Measurements from ENCODE around the gene SMCO2. TPM values are rescaled to one million over a fixed set of nuclear protein-coding genes. Genes with fewer than 3 reads are reported as not detected.

The SMCO2 gene
- total RNA-seq, 1 experiment from 2014 or later: 0.20 TPM

DNA sequence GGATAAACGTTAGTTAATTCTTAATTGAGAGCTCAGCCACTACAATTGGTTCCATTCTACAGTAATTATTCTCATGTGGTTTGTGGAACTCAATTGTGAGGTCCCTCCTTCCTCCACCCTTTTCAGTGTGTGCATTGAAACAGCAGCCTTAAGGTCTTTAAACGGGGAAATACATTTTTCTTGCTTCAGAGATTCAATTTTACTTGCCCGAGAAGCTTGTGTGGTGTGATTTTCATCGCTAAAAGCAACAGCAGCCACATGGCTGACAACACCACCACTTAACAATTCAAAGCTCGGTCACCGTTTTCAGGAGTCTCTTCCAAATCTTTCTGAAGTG is 76.7 kb downstream of the SMCO2 start:
- H3K9me3 Mint-ChIP-seq: no peaks in the 10 kb centered on the region
- peak overlapping the region; percentile 94 to 99 (median 95) for H3K27ac Mint-ChIP-seq
- Histone ChIP-seq H3K4me1 (ENCODE audit: insufficient read depth, low read length) (peaks cover 10% of the 10 kb centered on the region; the same call in 1 of the 2 replicates), H3K79me1 (ENCODE audit: insufficient read depth, low read depth, low read length, poor library complexity, severe bottlenecking) (no peaks in the 10 kb centered on the region), H3K79me2 (ENCODE audit: insufficient read depth, low read length) (0 out of 2 replicates have a peak, but pooled peaks cover 2% of the 10 kb centered on the region), H3K9ac (ENCODE audit: extremely low read depth, insufficient read length, low read length) (peak overlapping the region; percentile 80), H3K18ac (ENCODE audit: insufficient read length, low read depth, low read length) (peak overlapping the region; percentile 93), H3T11ph (ENCODE audit: low read length) (peak overlapping the region; percentile 78), H3K14ac (ENCODE audit: insufficient read depth, low read length) (peak overlapping the region; percentile 86; the same call in 1 of the 2 replicates), H3K23ac (ENCODE audit: insufficient read length, low read depth, low read length) (no peak overlapping the region), H3K27me3 (ENCODE audit: insufficient read depth, low read length) (no peaks in the 10 kb centered on the region), H4K91ac (ENCODE audit: insufficient read length, low read depth, low read length) (no peak overlapping the region), H2AFZ (ENCODE audit: low read length) (peak overlapping the region; percentile 61), H3K4ac (ENCODE audit: low read depth, low read length) (no peak overlapping the region; the same call in 1 of the 2 replicates), H2BK15ac (ENCODE audit: low read depth, low read length) (no peak overlapping the region), H2BK12ac (ENCODE audit: insufficient read length, low read depth, low read length) (no peak overlapping the region), H3K27ac (ENCODE audit: insufficient read length, low read depth, low read length) (peak overlapping the region; percentile 69), H2BK120ac (ENCODE audit: low read depth, low read length, poor library complexity, severe bottlenecking) (peak overlapping the region; percentile 74), H2BK20ac (ENCODE audit: low read depth, low read length, poor library complexity, severe bottlenecking) (no peak overlapping the region), H2AK5ac (ENCODE audit: insufficient read length, low read length) (no peak overlapping the region), H3K9me3 (ENCODE audit: control insufficient read depth, low read depth, low read length) (no peaks in the 10 kb centered on the region), H4K8ac (replicated peaks; ENCODE audit: insufficient read length, low read depth, low read length) (no peak overlapping the region), H4K20me1 (ENCODE audit: control insufficient read depth, insufficient read depth, insufficient read length) (no peaks in the 10 kb centered on the region), H2BK5ac (ENCODE audit: insufficient read length, low read length) (peak overlapping the region; percentile 24), H3K4me2 (ENCODE audit: insufficient read depth, insufficient read length, low read length) (peak overlapping the region; percentile 79), H3K56ac (ENCODE audit: insufficient read length, low read depth, low read length) (no peak overlapping the region), H4K5ac (ENCODE audit: insufficient read length, low read depth, low read length) (peak overlapping the region; percentile 69), H3K23me2 (ENCODE audit: insufficient read length, low read depth, low read length, poor library complexity, severe bottlenecking) (peaks cover 18% of the 10 kb centered on the region)
- whole genome bisulfite sequencing (ENCODE audit: extremely low coverage, insufficient read length, low lambda C conversion rate): no CpG with 5 or more reads among the region's 6 CpGs
- TF ChIP-seq, protein P1, sequence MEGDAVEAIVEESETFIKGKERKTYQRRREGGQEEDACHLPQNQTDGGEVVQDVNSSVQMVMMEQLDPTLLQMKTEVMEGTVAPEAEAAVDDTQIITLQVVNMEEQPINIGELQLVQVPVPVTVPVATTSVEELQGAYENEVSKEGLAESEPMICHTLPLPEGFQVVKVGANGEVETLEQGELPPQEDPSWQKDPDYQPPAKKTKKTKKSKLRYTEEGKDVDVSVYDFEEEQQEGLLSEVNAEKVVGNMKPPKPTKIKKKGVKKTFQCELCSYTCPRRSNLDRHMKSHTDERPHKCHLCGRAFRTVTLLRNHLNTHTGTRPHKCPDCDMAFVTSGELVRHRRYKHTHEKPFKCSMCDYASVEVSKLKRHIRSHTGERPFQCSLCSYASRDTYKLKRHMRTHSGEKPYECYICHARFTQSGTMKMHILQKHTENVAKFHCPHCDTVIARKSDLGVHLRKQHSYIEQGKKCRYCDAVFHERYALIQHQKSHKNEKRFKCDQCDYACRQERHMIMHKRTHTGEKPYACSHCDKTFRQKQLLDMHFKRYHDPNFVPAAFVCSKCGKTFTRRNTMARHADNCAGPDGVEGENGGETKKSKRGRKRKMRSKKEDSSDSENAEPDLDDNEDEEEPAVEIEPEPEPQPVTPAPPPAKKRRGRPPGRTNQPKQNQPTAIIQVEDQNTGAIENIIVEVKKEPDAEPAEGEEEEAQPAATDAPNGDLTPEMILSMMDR (conservative IDR thresholded peaks at IDR 0.05): no peak
- DNase-seq: no peak
- H3K36me3 Mint-ChIP-seq (ENCODE audit: insufficient read depth in 1 of 3, low read depth in 3 of 3): peaks cover 0 to 1% (median 0%) of the 10 kb centered on the region in 3 experiments; a peak in 1 of 7 replicates
- H3K4me3 Mint-ChIP-seq: peak overlapping the region; percentile 87 to 91
- peaks cover 38 to 42% of the 10 kb centered on the region in 2 experiments for H3K4me1 Mint-ChIP-seq
- peaks cover 26% of the 10 kb centered on the region for H3K27me3 Mint-ChIP-seq (ENCODE audit: low read depth)
